Measurements from ENCODE around the gene FUCA2. TPM values are rescaled to one million over a fixed set of nuclear protein-coding genes. Genes with fewer than 3 reads are reported as not detected.

The FUCA2 gene
- total and polyA plus RNA-seq, 2 experiments from 2014 or later: 31.8 to 33.4 TPM

DNA sequence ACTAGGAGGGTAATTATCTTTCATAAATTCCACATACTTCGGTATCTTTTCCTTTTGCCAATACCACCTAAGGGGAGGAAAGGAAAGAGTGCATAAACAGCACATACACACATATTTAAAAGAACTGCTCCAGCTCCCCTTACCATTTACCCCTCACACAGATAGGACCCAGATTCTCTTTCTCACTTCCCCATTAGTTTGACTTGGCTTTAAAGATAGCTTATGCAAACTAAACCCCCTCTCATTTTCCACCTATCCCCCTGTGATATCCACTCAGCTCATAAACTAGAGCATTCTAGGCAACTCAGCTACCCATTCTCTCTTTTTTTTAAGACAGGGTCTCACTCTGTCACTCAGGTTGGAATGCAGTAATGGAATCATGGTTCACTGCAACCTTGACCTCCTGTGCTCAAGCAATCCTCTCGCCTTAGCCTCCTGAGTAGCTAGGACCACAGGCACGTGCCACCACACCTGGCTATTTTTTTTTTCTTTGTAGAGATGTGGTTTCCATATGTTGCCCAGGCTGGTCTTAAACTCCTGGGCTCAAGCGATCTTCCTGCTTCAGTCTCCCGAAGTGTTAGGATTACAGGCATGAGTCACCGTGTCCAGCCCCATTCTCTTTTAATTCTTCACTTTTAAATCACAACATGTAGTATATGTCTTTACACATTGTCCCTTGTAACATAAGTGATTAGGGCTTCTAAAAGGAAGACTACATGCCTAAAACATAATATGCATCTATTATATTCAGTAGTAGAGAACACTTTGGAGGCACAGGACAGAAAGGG lies 4.0 kb downstream of the FUCA2 start:
- ATAC-seq (no peak), DNase-seq (ENCODE audit: low spot score) (no peak)
- Histone ChIP-seq H3K36me3 (ENCODE audit: insufficient read depth) (0 out of 2 replicates have a peak, but pooled peaks cover 12% of the 10 kb centered on the region), H3K4me3 (no peak overlapping the region), H2AFZ (no peak overlapping the region), H3F3A (replicated peaks; ENCODE audit: low read depth) (no peaks in the 10 kb centered on the region), H3K27ac (ENCODE audit: low read depth) (no peak overlapping the region), H3K4me2 (no peak overlapping the region), H3K9me2 (ENCODE audit: insufficient read depth) (peaks cover 7% of the 10 kb centered on the region; the same call in 1 of the 2 replicates), H3K27me3 (ENCODE audit: insufficient read depth) (no peaks in the 10 kb centered on the region), H4K20me1 (replicated peaks; ENCODE audit: insufficient read depth) (no peaks in the 10 kb centered on the region), H3K79me2 (replicated peaks; ENCODE audit: insufficient read depth) (peaks cover 27% of the 10 kb centered on the region), H3K4me1 (ENCODE audit: insufficient read depth) (peaks cover 5% of the 10 kb centered on the region; the same call in 1 of the 2 replicates)
- H3K4me1 Mint-ChIP-seq: peaks cover 7% of the 10 kb centered on the region; the same call in 2 of the 3 replicates
- H3K4me3 Mint-ChIP-seq: no peak overlapping the region
- peaks cover 24% of the 10 kb centered on the region for H3K36me3 Mint-ChIP-seq (ENCODE audit: low read depth)
- no peak overlapping the region for H3K27ac Mint-ChIP-seq
- TF ChIP-seq, protein P1, sequence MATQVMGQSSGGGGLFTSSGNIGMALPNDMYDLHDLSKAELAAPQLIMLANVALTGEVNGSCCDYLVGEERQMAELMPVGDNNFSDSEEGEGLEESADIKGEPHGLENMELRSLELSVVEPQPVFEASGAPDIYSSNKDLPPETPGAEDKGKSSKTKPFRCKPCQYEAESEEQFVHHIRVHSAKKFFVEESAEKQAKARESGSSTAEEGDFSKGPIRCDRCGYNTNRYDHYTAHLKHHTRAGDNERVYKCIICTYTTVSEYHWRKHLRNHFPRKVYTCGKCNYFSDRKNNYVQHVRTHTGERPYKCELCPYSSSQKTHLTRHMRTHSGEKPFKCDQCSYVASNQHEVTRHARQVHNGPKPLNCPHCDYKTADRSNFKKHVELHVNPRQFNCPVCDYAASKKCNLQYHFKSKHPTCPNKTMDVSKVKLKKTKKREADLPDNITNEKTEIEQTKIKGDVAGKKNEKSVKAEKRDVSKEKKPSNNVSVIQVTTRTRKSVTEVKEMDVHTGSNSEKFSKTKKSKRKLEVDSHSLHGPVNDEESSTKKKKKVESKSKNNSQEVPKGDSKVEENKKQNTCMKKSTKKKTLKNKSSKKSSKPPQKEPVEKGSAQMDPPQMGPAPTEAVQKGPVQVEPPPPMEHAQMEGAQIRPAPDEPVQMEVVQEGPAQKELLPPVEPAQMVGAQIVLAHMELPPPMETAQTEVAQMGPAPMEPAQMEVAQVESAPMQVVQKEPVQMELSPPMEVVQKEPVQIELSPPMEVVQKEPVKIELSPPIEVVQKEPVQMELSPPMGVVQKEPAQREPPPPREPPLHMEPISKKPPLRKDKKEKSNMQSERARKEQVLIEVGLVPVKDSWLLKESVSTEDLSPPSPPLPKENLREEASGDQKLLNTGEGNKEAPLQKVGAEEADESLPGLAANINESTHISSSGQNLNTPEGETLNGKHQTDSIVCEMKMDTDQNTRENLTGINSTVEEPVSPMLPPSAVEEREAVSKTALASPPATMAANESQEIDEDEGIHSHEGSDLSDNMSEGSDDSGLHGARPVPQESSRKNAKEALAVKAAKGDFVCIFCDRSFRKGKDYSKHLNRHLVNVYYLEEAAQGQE (IDR thresholded peaks at IDR 0.05; ENCODE audit: unreplicated experiment): no peak
- H3K9me3 Mint-ChIP-seq: peaks cover 4% of the 10 kb centered on the region; the same call in 1 of the 3 replicates
- H3K27me3 Mint-ChIP-seq (ENCODE audit: insufficient read depth, low read depth, poor library complexity): peaks cover 9% of the 10 kb centered on the region

DNA sequence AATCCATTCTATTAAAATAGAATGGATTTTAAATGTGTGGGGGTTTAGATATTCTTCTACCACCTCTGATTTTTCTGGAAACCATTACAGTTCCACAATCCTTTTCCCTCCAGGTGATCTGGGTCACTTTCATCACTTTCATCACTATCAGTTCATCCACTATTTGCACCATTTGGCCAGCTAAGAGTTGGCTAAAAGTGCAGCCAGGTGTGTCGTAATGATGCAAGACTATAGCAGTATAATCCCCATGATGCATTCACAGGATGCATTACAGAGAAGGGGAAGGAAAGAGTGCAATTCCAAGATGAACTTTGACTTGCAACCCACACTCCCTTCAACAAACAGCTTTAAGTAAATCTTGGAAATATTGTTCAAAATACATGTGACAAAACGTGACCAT lies 4.9 kb downstream of the FUCA2 start:
- Histone ChIP-seq H3K4me2 (no peak overlapping the region), H3K36me3 (ENCODE audit: insufficient read depth) (peaks cover 16% of the 10 kb centered on the region; the same call in 1 of the 2 replicates), H2AFZ (no peak overlapping the region), H3K4me3 (no peak overlapping the region), H4K20me1 (replicated peaks; ENCODE audit: insufficient read depth) (0 out of 2 replicates have a peak, but pooled peaks cover 5% of the 10 kb centered on the region), H3K79me2 (replicated peaks; ENCODE audit: insufficient read depth) (peaks cover 27% of the 10 kb centered on the region), H3K9me2 (ENCODE audit: insufficient read depth) (peaks cover 4% of the 10 kb centered on the region; the same call in 1 of the 2 replicates), H3K27me3 (ENCODE audit: insufficient read depth) (no peaks in the 10 kb centered on the region), H3F3A (replicated peaks; ENCODE audit: low read depth) (no peaks in the 10 kb centered on the region), H3K27ac (ENCODE audit: low read depth) (no peak overlapping the region), H3K4me1 (ENCODE audit: insufficient read depth) (no peaks in the 10 kb centered on the region; the same call in 1 of the 2 replicates)
- H3K27me3 Mint-ChIP-seq (ENCODE audit: insufficient read depth, low read depth, poor library complexity): peaks cover 4% of the 10 kb centered on the region
- no peaks in the 10 kb centered on the region for H3K9me3 Mint-ChIP-seq
- peaks cover 20% of the 10 kb centered on the region for H3K36me3 Mint-ChIP-seq (ENCODE audit: low read depth)
- ATAC-seq: no peak
- no peak overlapping the region for H3K4me3 Mint-ChIP-seq
- H3K27ac Mint-ChIP-seq: no peak overlapping the region
- H3K4me1 Mint-ChIP-seq: peaks cover 3% of the 10 kb centered on the region; the same call in 2 of the 3 replicates
- DNase-seq (ENCODE audit: low spot score): no peak
- TF ChIP-seq, protein P1 (IDR thresholded peaks at IDR 0.05; ENCODE audit: unreplicated experiment): no peak
- TF ChIP-seq STAT1 (IDR thresholded peaks at IDR 0.05; ENCODE audit: unreplicated experiment) (no peak), ZNF331 (CRISPR knock-in tag; IDR thresholded peaks at IDR 0.05; ENCODE audit: low read depth) (no peak), NANOG (IDR thresholded peaks at IDR 0.05; ENCODE audit: borderline replicate concordance) (no peak), EZH2phosphoT487 (IDR thresholded peaks at IDR 0.05; ENCODE audit: unreplicated experiment) (no peak), POLR2AphosphoS5 (IDR thresholded peaks at IDR 0.05; ENCODE audit: low read depth) (no peak), ZNF114 (CRISPR knock-in tag; IDR thresholded peaks at IDR 0.05) (no peak), JUNB (IDR thresholded peaks at IDR 0.05; ENCODE audit: unreplicated experiment) (no peak), EZH2 (IDR thresholded peaks at IDR 0.05; ENCODE audit: low read depth, unreplicated experiment) (no peak)
- TF ChIP-seq, protein P2, sequence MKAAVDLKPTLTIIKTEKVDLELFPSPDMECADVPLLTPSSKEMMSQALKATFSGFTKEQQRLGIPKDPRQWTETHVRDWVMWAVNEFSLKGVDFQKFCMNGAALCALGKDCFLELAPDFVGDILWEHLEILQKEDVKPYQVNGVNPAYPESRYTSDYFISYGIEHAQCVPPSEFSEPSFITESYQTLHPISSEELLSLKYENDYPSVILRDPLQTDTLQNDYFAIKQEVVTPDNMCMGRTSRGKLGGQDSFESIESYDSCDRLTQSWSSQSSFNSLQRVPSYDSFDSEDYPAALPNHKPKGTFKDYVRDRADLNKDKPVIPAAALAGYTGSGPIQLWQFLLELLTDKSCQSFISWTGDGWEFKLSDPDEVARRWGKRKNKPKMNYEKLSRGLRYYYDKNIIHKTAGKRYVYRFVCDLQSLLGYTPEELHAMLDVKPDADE (IDR thresholded peaks at IDR 0.05): no peak
- TF ChIP-seq, protein P3, sequence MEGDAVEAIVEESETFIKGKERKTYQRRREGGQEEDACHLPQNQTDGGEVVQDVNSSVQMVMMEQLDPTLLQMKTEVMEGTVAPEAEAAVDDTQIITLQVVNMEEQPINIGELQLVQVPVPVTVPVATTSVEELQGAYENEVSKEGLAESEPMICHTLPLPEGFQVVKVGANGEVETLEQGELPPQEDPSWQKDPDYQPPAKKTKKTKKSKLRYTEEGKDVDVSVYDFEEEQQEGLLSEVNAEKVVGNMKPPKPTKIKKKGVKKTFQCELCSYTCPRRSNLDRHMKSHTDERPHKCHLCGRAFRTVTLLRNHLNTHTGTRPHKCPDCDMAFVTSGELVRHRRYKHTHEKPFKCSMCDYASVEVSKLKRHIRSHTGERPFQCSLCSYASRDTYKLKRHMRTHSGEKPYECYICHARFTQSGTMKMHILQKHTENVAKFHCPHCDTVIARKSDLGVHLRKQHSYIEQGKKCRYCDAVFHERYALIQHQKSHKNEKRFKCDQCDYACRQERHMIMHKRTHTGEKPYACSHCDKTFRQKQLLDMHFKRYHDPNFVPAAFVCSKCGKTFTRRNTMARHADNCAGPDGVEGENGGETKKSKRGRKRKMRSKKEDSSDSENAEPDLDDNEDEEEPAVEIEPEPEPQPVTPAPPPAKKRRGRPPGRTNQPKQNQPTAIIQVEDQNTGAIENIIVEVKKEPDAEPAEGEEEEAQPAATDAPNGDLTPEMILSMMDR (conservative IDR thresholded peaks at IDR 0.05; ENCODE audit: low read depth in 2 of 2): no peak

All from GM23338 (cell line).